ENCODE data around the gene SPATA31E1.
A peak's percentile ranks its signal among the peaks of the same experiment; 100 is the strongest.

The SPATA31E1 gene

GRCh38 chr9:87863882-87864465, 18.7 kb upstream of the SPATA31E1 start:
- DNase-seq = no peak

- DNase-seq = no peak
These were observed 17.8 kb upstream of the SPATA31E1 start for GRCh38 chr9:87864915-87865314.

- DNase-seq = no peak
These were observed 17.1 kb upstream of the SPATA31E1 start for GRCh38 chr9:87865626-87866025.

- DNase-seq = no peak
These were observed 15.3 kb upstream of the SPATA31E1 start for GRCh38 chr9:87867391-87867790.

- no peak for DNase-seq
These were observed 14.5 kb upstream of the SPATA31E1 start for GRCh38 chr9:87868175-87868574.

GRCh38 chr9:87868635-87869034, 14.0 kb upstream of the SPATA31E1 start:
- no peak for DNase-seq

- no peak for DNase-seq
These were observed 13.6 kb upstream of the SPATA31E1 start for GRCh38 chr9:87869082-87869481.

GRCh38 chr9:87871425-87872078, 11.1 kb upstream of the SPATA31E1 start:
- no peak for DNase-seq

GRCh38 chr9:87872079-87872624, 10.5 kb upstream of the SPATA31E1 start:
- peak; percentile 23 for DNase-seq

- DNase-seq = no peak
These were observed 8.9 kb upstream of the SPATA31E1 start for GRCh38 chr9:87873607-87874303.

- DNase-seq = peak; percentile 5
These were observed 8.4 kb upstream of the SPATA31E1 start for GRCh38 chr9:87874304-87874623.

- DNase-seq = no peak
These were observed 7.6 kb upstream of the SPATA31E1 start for GRCh38 chr9:87875060-87875459.

- no peak for DNase-seq
These were observed 6.7 kb upstream of the SPATA31E1 start for GRCh38 chr9:87875831-87876545.

- no peak for DNase-seq
These were observed 6.0 kb upstream of the SPATA31E1 start for GRCh38 chr9:87876708-87877107.

- no peak for DNase-seq
These were observed 3.6 kb upstream of the SPATA31E1 start for GRCh38 chr9:87878989-87879511.

GRCh38 chr9:87880116-87880515, 2.6 kb upstream of the SPATA31E1 start:
- DNase-seq = no peak

- no peak for DNase-seq
These were observed 2.0 kb upstream of the SPATA31E1 start for GRCh38 chr9:87880683-87881082.

GRCh38 chr9:87883274-87883673, 597 bp downstream of the SPATA31E1 start:
- no peak for DNase-seq

- peak; percentile 14 for DNase-seq
These were observed 1.3 kb downstream of the SPATA31E1 start for GRCh38 chr9:87883990-87884389.

- no peak for DNase-seq
These were observed 2.1 kb downstream of the SPATA31E1 start for GRCh38 chr9:87884578-87885459.

- DNase-seq = no peak
These were observed 3.0 kb downstream of the SPATA31E1 start for GRCh38 chr9:87885484-87886189.

Data from NCI-H82 (cell line).